ENCODE measurements around the gene C1QA.
"Not testable (repeated sequence)": the region's sequence is repeated elsewhere in the genome, so short reads cannot be mapped to it uniquely, and the experiment has no call there.

Gene C1QA

GRCh38 chr1:22673486-22674409, 37.3 kb downstream of the C1QA start:
- no peaks in the 10 kb centered on the region for H3K9me3 ChIP-seq
- intact Hi-C loops (cut with DNase I; ENCODE audit: low total_unique reads) = no loop called here
- no peaks in the 10 kb centered on the region for H3K4me1 ChIP-seq
- H3K27ac ChIP-seq = no peak overlapping the region
- TF ChIP-seq CTCF (IDR thresholded peaks at IDR 0.05) = peak; percentile 37 to 41
- no peaks in the 10 kb centered on the region for H3K36me3 ChIP-seq
- peaks cover 0 to 74% of the 10 kb centered on the region in 2 donors for H3K27me3 ChIP-seq
- DNase-seq = peak in 1 of 2 donors; percentile 62
- H3K4me3 ChIP-seq = no peak overlapping the region

GRCh38 chr1:22674410-22674749, 38.0 kb downstream of the C1QA start:
- no peak overlapping the region for H3K27ac ChIP-seq
- no peaks in the 10 kb centered on the region for H3K4me1 ChIP-seq
- peaks cover 0 to 74% of the 10 kb centered on the region in 2 donors for H3K27me3 ChIP-seq
- intact Hi-C loops (cut with DNase I; ENCODE audit: low total_unique reads) = no loop called here
- no peaks in the 10 kb centered on the region for H3K9me3 ChIP-seq
- H3K4me3 ChIP-seq = no peak overlapping the region
- DNase-seq = no peak
- TF ChIP-seq CTCF (IDR thresholded peaks at IDR 0.05) = no peak
- no peaks in the 10 kb centered on the region for H3K36me3 ChIP-seq

- H3K4me3 ChIP-seq; H3K36me3 ChIP-seq; intact Hi-C loops (cut with DNase I; ENCODE audit: low total_unique reads); H3K27ac ChIP-seq; H3K9me3 ChIP-seq; H3K4me1 ChIP-seq; DNase-seq: not testable (repeated sequence)
- H3K27me3 ChIP-seq = peaks cover 0 to 61% of the 10 kb centered on the region in 2 donors
Measured at GRCh38 chr1:22676151-22676550, 39.7 kb downstream of the C1QA start.

GRCh38 chr1:22676916-22677583, 40.6 kb downstream of the C1QA start:
- peaks cover 0 to 59% of the 10 kb centered on the region in 2 donors for H3K27me3 ChIP-seq
- H3K4me1 ChIP-seq = no peaks in the 10 kb centered on the region
- no peak overlapping the region for H3K4me3 ChIP-seq
- no peak for DNase-seq
- no peaks in the 10 kb centered on the region for H3K36me3 ChIP-seq
- no peak for TF ChIP-seq CTCF (IDR thresholded peaks at IDR 0.05)
- no peak overlapping the region for H3K27ac ChIP-seq
- intact Hi-C loops (cut with DNase I; ENCODE audit: low total_unique reads) = no loop called here
- no peaks in the 10 kb centered on the region for H3K9me3 ChIP-seq

GRCh38 chr1:22677931-22678896, 41.8 kb downstream of the C1QA start:
- Histone ChIP-seq H3K27ac (no peak overlapping the region), H3K27me3 (peaks cover 0 to 57% of the 10 kb centered on the region in 2 donors), H3K36me3 (no peaks in the 10 kb centered on the region), H3K9me3 (no peaks in the 10 kb centered on the region), H3K4me1 (no peaks in the 10 kb centered on the region), H3K4me3 (no peak overlapping the region)
- intact Hi-C loops (cut with DNase I; ENCODE audit: low total_unique reads) = no loop called here
- DNase-seq = no peak
- no peak for TF ChIP-seq CTCF (IDR thresholded peaks at IDR 0.05)
